ENCODE data around the gene LURAP1L.
"Not testable (repeated sequence)": the region's sequence is repeated elsewhere in the genome, so short reads cannot be mapped to it uniquely, and the experiment has no call there.

LURAP1L gene

GRCh38 chr9:12862611-12863410 is 88.0 kb downstream of the LURAP1L start:
- DNase-seq, result no peak

GRCh38 chr9:12863618-12864017 is 88.8 kb downstream of the LURAP1L start:
- DNase-seq, result no peak

- DNase-seq, result not testable (repeated sequence)
Measured at GRCh38 chr9:12865380-12865779, 90.6 kb downstream of the LURAP1L start.
